ENCODE data around the gene UQCRH.
"Not testable (repeated sequence)": the region's sequence is repeated elsewhere in the genome, so short reads cannot be mapped to it uniquely, and the experiment has no call there.

Gene UQCRH

DNA sequence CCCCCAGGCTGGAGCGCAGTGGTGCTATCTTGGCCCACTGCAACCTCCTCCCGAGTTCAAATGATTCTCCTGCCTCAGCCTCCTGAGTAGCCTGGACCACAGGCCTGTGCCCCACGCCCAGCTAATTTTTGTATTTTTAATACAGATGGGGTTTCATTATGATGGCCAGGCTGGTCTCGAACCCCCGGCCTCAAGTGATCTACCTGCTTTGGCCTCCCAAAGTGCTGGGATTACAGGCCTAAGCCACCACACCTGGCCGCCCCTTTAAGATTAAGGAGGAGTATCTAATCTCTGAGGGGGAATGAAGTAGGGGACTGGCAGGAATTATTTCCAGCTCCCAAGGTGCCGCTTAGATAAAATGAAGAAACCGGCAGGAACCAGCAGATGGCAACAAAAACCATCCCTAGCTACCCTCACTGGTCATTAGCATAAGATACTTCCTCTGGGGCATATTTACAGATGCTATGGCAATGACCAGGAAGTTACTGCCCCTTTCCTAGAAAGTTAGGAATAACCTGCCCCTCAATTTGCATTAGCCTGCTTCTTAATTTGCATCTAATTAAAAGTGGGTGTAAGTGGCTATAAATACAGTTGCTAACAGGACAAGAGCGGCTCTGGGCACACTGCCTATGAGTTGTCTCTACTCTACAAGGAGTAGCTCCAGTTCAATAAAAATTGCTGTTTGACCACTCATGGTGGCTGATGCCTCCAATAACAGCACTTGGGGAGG, 30.0 kb downstream of the UQCRH start:
- peak; percentile 38 for DNase-seq (ENCODE audit: low read depth, low spot score)

DNA sequence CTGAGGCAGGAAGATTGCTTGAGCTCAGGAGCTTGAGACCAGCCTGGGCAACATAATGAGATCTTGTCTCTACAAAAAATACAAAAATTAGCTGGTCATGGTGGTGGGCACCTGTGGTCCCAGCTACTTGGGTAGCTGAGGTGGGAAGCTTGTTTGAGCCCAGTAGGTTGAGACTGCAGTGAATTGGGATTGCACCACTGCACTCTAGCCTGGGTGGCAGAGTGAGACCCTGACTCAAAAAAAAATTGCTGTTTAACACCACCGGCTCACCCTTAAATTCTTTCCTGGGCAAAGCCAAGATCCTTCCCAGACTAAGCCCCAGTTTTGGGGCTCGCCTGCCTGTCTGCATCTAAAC, 30.5 kb downstream of the UQCRH start:
- DNase-seq (ENCODE audit: low read depth, low spot score): no peak

DNA sequence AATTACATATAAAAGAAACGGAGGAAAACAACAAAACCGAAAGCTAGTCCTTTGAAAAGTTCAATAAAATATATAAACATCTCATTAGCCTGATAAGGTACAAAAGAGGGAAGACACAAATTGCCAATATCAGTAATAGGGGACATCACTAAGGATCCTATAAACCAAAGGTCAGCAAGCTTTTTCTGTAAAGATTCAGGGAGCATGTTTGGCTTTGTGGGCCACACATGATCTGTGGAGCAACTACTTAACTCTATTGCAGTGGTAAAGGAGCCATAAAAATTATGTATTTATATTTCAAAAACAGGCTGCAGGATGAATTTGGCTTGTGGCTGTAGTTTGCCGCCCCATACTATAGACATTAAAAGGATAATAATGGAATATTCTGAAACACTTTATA, 31.6 kb downstream of the UQCRH start:
- no peak for DNase-seq (ENCODE audit: low read depth, low spot score)

DNA sequence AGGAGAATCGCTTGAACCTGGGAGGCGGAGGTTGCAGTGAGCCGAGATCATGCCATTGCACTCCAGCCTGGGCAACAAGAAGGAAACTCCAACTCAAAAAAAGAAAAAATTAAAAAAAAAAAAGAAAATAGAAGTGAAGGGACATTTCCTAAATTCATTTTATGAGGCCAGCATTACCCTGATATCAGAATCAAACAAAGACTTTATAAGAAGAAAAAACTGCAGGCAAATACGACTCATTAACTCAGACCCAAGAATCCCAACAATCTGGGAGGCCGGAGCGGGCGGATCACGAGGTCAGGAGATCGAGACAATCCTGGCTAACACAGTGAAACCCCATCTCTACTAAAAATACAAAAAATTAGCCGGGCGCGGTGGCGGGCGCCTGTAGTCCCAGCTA, 33.9 kb downstream of the UQCRH start:
- DNase-seq (ENCODE audit: low read depth, low spot score): not testable (repeated sequence)

DNA sequence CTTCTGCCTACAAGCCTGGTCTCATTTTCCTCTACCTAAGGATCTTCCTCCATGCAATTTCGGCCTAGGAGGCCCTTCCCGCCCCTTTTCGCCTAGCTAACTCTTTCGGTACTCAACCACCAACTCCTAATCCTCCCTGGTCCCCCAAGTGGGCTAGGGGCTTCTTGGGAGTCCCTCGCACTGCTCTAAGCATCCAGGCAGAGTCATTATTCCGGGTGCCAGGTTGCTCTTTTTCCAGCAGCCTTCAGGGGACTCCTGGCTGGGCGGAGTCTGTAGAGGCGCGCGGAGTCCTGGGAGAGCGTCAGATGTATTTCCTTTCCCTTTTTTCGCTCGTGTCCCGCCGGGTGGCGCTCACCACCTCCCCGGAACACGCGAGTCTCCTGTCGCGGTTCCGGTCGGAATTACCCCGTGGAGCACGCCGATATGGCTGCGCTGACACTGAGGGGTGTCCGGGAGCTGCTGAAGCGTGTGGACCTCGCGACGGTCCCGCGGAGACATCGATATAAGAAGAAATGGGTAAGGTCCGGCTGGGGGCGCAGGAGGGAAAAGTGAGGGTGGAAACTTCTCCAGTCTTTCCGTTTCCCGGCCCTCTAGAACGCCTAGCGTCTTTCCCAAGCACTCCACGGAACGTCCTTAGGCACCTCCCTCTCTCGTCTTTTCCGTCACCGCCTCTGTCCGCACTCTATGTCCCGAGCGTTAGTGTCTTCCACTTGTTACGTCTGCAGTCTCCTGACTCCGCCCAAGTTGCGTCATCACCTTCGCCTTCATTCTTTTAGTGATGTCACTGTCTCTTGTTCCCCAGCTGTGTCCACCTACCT, 37.1 kb downstream of the UQCRH start, which contains the start of gene NSUN4:
TSS of gene NSUN4 (plus strand) at position 404 of the 818 bp plus-strand sequence. CDS start at position 424, 20 bp downstream.
- peak; percentile 60 for DNase-seq (ENCODE audit: low read depth, low spot score)

DNA sequence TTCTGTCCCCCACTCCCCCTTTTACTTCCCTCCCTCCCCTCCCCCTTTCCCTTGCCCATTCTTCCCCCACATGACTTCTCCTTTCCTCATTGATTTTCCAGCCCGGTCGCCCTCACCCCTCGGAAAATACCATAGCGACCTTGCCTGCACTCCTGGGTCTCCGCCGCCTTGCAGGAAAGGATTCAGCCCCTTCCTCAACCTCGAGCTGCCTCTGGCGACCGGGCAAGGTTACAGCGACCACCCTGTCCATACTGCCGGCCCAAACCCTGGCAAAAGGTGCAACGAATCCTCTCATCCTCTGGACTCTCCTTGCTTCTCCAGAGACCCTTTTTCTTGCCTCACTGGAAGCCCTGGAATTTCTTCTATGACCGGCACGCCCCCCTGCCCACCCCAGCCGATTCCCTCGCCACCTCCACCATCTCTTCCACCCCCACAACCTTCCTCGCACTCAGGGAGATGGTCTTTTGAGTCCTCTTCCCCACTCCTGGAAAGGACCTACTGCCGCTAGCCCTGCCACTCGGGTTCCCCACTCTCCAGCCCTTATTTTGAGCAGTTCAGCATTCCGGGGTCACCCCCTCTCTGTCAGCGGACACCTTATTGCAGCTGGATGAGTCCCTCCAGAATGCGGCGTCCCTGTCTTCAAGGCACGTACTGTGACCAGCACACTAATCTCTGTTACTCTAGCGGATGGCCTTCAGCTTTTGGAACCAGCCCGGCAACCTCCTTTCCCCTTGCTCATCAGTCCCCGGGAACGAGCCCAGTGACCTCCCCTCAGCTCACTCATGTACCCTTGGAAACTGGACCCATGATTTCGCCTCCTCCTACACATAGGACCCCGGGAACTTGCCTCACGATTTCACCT, 38.0 kb downstream of the UQCRH start:
- no peak for DNase-seq (ENCODE audit: low read depth, low spot score)

DNA sequence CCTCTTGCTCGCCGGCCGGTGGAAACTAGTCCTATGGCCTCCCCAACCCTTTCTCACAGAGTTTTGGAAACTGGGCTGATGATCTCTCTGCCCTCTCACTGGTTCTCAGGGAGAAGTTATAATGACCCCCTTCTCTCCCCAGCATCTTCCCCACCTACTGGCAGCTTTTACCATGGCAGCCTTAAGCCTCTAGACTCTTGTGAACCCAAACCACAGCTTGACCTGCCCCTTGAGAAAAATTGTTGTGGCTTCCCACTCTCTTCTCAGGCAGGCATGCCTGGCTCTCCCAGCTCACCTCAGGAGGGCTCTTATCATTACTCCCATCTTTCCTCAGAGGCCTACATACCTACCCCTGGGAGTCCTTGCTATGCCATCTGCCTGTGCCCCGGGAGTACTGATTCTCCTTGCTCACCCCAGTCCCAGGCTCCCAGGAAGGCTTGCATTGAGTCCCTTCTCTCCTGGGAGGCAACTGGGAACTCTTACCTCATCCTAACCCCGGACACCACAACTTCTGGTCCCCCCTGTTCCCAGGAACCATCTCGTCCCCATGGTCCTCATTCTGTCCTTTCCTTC, 38.7 kb downstream of the UQCRH start:
- no peak for DNase-seq (ENCODE audit: low read depth, low spot score)

DNA sequence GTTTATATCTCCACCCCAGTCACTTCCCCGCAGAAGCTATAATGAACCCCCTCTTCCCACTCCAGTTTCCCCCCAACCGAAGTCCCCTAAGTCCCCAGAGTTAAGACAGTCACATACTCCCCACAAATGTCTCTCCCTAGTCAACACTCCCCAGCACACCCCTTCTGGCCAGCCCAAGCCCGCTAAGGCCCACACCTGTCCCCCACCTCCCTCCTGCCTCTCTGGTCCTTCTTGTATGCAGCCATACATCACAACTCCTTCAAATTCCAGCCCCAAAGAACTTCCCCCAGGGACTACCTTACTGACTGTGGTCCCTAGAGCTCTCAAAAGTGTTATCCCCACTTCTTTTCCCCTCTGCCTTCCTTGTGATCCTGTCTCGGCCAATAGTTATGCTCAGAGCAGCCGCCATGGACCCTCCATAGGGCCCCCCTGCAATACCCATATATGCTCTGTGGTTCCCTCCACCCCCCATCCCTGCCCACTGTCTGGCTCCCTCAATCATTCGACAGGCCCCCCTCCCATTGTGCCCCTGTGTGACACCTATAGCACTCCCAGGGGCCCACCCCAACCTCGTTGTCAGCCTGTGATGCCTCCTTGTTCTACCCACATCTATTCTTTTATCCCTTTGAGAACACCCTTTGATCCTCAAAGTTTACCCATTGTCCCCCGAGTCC, 39.3 kb downstream of the UQCRH start:
- DNase-seq (ENCODE audit: low read depth, low spot score): no peak

DNA sequence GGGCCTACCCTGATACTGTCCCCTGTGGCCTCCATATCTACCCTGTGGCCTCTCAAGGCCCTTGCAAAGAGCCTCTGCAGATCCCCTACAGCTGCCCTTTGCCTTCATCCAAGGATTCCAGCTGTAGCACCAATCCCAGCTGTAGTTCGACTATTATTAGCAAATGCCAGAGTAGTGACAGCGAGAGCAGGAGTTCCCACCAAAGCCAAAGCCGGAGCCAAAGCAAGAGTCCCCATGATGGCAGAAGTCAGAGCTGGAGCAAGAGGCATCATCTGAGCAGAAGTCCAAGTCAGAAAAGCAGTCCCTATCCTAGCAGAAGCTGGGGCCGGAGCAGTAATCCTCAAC, 39.8 kb downstream of the UQCRH start:
- no peak for DNase-seq (ENCODE audit: low read depth, low spot score)

DNA sequence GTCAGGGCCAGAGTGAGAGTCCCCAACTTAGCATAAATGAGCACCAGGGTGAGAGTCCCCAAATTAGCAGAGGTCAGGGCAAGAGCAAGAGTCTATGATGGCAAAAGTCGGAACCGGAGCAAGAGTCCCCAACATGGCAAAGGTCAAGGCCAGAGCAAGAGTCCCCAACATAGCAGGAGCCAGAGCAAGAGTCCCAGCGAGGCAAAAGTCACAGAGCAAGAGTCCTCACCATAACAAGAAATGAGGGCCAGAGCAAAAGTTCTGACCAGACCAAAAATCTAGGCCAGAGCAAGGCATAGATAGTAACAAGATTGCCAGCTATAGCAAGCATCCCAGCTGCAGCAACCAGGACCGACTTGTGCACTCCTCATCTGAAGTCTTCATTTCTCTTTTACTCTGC, 40.2 kb downstream of the UQCRH start:
- no peak for DNase-seq (ENCODE audit: low read depth, low spot score)

DNA sequence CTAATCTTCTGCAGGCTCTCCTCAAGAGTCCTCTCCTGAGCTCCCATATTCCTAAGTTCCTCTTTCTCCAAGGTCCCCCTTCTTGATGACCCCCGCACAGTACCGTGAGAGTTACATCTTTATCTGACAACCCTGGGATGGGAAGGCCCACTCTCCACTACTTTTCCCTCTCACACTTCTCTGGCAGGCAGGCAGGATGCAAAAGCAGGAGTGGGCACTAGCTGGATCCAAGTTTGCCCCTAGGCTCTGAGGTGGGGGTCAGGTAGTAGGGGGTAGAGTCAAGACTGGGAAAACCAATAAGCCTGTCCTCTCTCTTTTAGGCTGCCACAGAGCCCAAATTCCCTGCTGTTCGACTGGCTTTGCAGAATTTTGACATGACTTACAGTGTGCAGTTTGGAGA, 41.0 kb downstream of the UQCRH start:
- DNase-seq (ENCODE audit: low read depth, low spot score): no peak

DNA sequence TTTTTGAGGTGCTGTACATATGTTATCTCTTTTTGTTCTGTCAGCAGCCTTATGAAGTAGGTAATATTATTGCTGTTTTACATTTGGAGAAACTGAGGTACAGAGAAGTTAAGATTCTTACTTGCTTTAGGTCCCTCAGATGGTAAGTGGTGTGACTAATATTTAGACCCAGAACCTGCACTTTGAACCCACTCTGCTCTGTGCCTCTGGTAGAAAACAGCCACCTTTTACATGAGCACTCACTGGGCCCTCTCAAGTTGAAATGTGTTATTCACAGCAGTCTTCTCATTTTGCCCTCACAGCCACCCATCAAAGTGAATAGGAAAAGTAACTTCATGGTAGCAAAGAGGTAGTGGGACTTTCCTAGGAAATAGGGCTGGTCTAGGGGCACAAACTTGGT, 41.8 kb downstream of the UQCRH start:
- no peak for DNase-seq (ENCODE audit: low read depth, low spot score)

DNA sequence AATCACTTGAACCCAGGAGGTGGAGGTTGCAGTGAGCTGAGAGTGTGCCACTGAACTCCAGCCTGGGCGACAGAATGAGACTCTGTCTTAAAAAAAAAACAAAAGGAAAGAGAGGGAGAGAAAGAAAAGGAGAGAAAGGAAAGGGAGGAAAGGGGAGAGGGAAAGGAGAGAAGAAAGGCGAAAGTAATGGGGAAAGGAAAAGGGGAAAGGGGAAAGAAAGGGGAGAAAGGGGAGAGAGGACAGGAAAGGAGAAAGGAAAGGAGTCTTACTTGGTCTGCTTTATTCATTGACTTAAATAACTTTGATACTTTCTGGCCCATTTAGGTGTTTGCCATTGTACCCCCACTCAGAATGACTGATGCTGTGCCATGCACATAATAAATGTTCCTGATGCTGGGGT, 48.9 kb downstream of the UQCRH start:
- no peak for DNase-seq (ENCODE audit: low read depth, low spot score)

DNA sequence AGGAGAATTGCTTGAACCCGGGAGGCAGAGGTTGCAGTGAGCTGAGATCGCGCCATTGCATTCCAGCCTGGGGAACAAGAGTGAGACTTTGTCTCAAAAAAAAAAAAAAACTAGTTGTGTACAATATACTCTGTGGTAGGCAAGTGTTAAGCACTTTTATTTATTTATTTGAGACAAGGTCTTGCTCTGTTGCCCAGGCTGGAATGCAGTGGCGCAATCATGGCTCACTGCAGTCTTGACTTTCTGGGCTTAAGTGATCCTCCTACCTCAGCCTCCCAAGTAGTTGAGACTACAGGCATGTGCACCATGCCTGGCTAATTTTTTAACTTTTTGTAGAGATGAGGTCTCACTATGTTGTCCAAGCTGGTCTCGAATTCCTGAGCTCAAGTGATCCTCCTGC, 52.4 kb downstream of the UQCRH start:
- DNase-seq (ENCODE audit: low read depth, low spot score): not testable (repeated sequence)

DNA sequence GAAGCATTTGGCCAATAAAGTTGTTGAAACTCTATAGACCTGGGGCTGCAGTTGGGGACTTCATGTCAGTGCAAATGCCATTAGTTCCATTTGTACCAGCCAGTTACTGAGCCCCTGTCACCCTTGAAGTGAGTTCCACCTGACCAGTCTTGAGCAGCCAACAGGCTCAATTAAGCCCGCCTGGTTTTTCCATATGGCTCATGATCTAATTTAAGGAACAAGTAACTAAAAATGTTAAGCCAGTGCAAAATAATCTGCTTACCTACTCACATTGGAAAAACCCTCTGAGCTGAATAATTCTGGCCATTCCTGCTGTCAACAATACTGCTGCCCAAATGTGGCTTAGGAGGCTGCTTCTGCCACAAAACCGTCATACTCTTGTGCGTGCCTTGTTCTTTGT, 58.7 kb downstream of the UQCRH start:
- DNase-seq (ENCODE audit: low read depth, low spot score): no peak

DNA sequence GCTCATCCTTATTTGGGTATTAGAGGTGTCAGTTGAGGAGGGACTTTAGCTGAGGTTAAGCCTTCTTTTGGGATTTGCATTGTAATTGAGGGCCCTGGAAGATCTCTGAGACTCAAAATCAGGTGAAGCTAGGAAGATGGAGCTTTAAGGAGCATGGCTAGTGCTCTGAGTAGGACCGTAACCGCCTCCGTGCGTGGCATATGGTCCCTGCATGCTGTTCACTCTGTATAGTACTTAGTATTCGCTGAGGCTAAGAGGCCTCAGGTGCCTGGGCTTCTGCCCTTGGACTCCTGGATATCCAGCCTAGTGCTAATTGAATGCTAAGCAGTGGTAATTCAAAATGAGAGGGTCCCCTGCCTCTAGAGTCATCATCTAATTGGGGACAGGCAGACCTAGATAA, 59.6 kb downstream of the UQCRH start:
- DNase-seq (ENCODE audit: low read depth, low spot score): no peak

DNA sequence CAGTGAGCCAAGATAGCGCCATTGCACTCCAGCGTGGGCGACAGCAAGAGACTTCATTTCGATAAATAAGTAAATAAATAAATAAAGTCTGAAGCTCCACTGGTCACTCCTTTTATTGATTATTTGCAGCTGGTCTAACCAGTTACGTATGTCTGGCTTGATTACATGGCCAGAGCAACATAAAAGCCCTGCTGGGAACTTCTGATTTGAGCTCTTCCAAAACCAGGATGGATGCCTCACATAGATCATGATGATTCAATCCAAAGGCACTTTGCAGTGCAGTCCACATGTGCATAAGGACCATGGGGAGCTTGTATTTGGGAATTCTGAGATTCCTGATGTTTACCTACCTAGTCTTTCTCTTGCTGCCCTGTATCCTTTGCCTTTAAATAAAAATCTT, 61.1 kb downstream of the UQCRH start:
- no peak for DNase-seq (ENCODE audit: low read depth, low spot score)

DNA sequence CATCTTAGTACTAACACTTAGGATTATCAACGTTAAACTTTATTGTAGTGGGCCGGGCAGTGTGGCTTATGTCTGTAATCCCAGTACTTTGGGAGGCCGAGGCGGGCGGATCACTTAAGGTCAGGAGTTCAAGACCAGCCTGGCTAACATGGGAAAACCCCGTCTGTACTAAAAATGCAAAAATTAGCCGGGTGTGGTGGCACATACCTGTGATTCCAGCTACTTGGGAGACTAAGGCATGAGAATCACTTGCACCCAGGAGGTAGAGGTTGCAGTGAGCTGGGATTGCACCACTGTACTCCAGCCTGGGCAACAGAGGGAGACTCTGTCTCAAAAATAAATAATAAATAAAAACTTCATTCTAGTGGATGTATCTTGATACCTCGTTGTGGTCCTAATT, 62.3 kb downstream of the UQCRH start:
- not testable (repeated sequence) for DNase-seq (ENCODE audit: low read depth, low spot score)
